Left ventricle myocardium superior (tissue), 1 donor: ENCODE measurements around the gene TIMM50. TPM values are rescaled to one million over a fixed set of nuclear protein-coding genes. Genes with fewer than 3 reads are reported as not detected.

ENCODE experiments used
- ATAC-seq: fragments of 200-7000 bp; cut with Tn5 transposase; one replicate; pipeline ENCODE4 v1.9.1; 2020; ENCODE audit warnings: mild to moderate bottlenecking, moderate library complexity
- DNase-seq: peaks from one replicate; pipeline ENCODE4 v3.0.0-alpha.2; 2020
- intact Hi-C: fragments of 100-400 bp; cut with micrococcal nuclease; formaldehyde crosslinking; loops from one replicate; pipeline ENCODE4 v1.11.0; 2022
- total RNA-seq: library from RNA; stranded (reverse); fragmentation: NEBNext Ultra II Directional; extraction: Animal tissue kit (Norgen Biotek cat#: 25700); gene quantifications from one replicate; pipeline ENCODE4 v1.2.1, GENCODE V29; 2021
- donor health status: DM: no; HTN: yes; CAD: no; lungs with severe emphysema.

Gene TIMM50
- total RNA-seq, 1 donor from 2014 or later: 75.3 TPM

DNA sequence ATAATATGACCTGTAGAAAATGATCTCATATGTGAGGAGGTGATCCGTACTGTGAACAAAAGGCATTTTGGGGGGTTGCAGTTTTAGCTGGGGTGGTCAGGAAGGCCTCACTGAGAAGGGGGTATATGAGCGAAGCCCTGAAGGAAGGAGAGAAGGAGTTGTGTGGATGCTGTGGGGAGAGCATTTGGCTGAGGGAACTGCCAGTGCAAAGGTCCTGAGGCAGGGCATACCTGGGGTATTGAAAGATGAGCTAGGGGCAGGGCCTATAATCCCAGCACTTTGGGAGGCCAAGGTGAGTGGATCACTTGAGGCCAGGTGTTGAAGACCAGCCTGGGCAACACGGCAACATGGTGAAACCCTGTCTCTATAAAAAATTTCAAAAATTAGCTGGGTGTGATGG lies 36.8 kb downstream of the TIMM50 start:
- no peak for DNase-seq
- ATAC-seq: no peak
- intact Hi-C loops: no loop called here

DNA sequence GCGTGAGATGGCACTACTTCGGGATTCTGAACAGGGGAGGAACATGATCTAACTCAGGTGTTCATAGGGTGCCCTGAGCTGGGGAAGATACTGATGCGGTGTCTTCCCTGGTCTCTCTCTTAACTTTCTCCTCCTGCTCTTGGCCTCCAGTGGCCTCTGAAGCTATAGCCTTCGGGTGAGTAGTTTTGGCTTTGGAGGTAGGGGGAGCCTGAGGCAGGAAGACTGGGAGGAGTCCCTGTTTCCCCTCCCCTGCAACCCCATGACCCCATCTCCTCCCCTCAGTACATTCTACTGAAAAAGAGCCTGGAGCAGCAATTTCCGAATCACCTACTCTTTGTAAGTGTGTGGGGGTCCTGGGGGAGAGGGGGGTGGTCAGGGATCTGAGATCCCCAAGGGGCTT lies 37.8 kb downstream of the TIMM50 start:
- no peak for ATAC-seq
- intact Hi-C loops: no loop called here
- no peak for DNase-seq

DNA sequence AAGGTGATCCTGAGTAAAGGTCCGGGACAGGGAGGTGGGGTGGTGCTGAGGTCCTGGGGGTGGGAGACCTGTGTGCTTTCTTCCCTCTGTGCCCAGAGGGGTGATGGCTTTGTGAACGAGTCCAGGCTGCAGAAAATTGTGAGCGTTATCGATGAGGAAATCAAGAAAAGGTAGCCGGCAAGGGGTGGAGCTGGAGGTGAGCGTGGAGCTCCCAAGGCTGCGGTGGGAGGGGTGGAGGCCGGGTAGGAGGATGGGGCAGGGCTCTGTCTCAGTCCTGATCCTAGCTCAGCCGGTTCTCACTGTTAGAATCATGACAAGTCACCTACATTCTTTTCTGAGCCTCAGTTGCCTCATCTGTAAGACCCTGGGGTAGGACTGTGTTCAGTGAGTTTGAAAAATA lies 38.3 kb downstream of the TIMM50 start:
- no peak for DNase-seq
- intact Hi-C loops: no loop called here

DNA sequence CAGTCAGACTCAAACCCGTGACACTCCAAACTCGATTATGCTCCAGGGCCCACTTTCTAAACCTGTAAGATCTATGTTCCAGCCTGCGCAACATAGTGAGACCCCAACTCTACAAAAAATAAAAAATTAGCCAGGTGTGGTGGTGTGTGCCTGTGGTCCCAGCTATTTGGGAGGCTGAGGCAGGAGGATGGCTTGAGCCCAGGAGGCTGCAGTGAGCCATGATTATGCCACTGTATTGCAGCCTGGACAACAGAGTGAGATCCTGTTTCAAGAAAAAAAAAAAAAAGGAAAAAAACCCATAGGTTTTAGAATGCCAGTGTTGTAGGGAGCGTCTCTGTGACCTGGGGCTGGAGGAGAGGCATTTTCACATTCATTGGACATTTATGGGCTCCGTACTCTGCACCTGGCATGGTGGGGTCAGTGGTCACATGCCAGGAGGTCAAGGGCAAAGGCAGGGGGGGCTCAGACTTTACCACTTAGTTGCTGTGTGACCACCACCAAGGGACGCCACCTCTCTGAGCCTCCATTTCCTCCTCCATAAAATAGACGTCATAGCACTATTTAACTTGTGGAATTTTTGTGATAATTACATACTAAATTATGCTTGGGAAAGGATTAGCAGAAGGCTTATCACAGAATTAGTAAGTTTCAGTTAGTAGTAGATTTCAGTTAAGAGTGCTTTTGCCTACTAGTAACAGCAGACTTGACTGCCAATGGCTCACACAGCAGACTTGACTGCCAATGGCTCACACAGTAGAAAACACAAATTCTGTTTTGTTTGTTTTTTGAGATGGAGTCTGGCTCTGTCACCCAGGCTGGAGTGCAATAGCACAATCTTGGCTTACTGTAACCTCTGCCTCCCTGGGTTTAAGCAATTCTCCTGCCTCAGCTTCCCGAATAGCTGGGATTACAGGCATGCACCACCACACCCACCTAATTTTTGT lies 40.2 kb downstream of the TIMM50 start:
- intact Hi-C loops: no loop called here
- no peak for ATAC-seq
- no peak for DNase-seq

More for the DNA sequence above, 38.3 kb downstream of the TIMM50 start:
- ATAC-seq: no peak

DNA sequence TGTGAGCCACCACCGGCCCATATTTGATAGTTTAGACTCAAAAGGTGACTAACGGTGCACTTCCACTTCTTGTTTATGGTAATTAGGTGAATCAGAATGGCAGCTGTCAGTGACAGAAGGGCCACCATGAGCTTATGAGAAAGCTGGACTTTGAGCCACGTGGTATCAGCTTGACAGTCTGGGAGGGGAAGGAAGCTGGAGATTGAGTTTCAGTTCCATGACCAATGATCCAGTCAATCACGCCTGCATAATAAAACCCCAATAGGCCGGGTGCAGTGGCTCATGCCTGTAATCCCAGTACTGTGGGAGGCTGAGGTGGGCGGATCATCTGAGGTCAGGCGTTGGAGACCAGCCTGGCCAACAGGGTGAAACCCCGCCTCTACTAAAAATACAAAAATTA lies 43.9 kb downstream of the TIMM50 start:
- ATAC-seq (no peak), DNase-seq (no peak)
- intact Hi-C loops: no loop called here

DNA sequence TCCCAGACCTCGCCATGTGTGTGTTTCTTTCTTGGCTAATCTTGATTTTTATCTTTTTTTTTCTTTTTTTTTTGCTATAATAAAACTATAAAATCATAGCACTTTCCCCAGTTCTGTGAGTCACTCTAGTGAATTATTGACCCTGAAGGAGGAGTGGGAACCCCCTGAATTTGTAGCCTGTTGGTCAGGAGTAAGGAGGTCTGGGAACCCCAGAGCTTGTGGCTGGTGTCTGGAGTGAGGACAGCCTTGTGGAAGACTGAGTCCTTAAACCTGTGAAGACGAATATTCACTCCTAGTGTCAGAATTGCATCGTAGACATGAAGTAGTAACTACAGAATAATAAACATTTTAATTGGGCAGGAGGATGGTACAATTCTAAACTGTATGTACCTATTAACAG lies 44.6 kb downstream of the TIMM50 start:
- intact Hi-C loops: no loop called here
- ATAC-seq (no peak), DNase-seq (no peak)

DNA sequence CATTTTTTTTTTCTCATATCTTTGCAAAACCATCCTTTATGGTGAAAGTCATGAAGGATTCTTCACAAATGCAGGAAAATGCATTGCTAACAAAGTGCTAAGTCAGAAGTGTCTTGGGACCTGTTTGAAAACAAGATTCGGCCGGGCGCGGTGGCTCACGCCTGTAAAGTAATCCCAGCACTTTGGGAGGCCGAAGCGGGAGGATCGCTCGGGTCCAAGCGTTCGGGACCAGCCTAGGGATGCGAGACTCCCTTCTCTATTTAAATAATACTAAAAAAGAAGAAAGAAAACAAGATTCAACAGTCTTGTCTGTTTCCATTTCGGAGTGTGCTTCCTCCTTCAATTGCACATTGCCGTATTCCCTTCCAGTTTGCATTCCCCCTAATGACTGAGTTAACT lies 51.2 kb downstream of the TIMM50 start:
- DNase-seq (no peak), ATAC-seq (no peak)
- intact Hi-C loops: loop anchor here (10.0 kb wide), 1 partner anchor 47 kb away; the partner anchor contains the start of gene TIMM50

DNA sequence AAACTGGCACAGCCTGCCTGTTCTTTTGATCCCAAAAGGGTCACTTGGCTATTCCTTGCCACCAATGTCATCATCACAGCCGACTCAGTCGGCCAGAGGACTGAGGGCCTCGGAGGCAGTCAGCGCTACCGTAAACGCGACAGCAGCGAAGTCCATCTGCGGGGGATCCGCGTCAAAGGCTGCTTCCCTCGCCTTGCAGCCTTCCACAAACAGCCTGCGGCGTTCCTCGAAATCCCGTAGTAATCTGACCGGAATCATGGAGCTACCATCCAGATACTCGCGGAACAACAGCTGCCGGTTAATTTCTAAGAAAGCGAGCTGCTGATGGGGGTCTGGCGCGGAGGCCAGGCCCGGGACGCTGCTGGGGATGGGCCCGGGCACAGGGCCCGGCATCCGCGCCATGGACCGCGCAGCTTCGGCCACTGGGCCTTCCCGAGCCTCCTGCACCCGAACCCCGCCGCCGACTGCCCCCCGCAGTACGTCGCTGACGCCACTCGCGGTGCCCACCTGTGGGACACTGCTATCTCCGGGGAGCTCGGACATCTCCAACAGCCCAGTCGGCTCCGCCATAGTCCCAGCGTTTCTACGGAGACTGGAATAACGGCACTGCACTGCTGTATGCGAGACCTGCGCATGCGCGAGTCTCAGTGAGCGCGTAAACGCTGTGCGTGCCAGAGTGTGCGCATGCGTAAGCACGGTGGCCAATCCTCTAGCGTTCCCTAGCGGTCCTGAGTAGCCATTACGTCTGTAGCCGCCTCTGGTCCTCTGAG lies 51.8 kb downstream of the TIMM50 start, which contains the start of gene EID2B:
EID2B (minus strand) TSS at position 620 of the 770 bp plus-strand sequence; CDS start at position 570, 50 bp downstream.
- ATAC-seq: peak; percentile 98
- DNase-seq: peak; percentile 99
- intact Hi-C loops: loop anchor here (10.0 kb wide), 1 partner anchor 48 kb away; the partner anchor contains the start of gene TIMM50

DNA sequence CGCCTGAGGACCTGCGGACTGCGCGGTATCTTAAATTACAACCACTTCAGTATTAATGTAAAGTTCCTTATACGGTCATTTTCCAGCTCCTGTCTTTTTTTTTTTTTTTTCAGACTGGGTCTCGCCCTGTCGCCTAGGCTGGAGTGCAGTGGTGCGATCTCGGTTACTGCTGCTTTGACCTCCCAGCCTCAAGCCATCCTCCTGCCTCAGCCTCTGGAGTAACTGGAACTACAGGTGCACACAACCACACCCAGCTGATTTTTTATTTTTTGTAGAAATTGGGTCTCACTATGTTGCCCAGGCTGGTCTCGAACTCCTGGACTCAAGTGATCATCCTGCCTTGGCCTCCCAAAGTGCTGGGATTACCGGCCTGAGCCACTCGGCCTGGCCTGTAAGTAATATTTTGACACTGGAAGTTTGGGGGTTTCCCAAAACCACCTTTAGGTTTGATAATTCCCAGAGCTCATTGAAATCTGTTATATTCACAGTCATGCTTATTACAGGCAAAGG lies 52.4 kb downstream of the TIMM50 start:
- intact Hi-C loops: loop anchor here (10.0 kb wide), 1 partner anchor 48 kb away; the partner anchor contains the start of gene TIMM50
- DNase-seq (no peak), ATAC-seq (no peak)

DNA sequence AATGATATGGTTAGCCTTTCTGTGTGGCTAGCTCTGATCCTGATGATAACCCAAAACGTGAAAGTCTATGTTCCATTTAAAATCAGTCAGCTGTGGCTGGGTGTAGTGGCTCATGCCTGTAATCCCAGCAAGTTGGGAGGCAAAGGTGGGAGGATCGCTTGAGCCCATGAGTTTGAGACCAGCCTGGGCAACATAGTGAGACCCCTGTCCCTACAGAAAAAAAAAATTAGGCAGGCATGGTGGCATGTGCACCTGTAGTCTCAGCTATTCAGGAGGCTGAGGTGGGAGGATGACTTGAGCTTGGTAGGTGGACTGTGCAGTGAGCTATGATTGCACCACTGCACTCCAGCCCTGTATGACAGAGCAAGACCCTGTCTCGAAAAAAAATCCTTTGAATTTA lies 53.2 kb downstream of the TIMM50 start:
- DNase-seq (no peak), ATAC-seq (no peak)
- intact Hi-C loops: loop anchor here (10.0 kb wide), 1 partner anchor 49 kb away; the partner anchor contains the start of gene TIMM50

DNA sequence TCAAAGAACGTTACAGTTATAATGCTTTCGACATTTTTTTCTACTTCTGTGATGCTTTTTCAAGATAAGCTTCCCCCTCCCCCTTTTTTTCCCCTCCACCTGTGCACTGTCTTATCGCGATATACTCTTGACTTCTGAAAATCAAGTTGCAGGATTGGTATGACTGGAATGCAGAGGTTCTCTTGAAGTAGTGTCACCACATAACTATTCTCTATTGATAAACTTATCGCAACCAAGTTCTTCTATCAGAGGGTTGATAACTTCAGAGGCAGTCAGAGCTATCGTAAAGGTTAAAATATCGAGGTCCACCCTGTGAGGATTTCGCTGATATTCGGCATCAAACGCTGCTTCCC lies 58.5 kb downstream of the TIMM50 start:
- DNase-seq: no peak
- no peak for ATAC-seq
- intact Hi-C loops: loop anchor here (10.0 kb wide), 1 partner anchor 54 kb away; the partner anchor contains the start of gene TIMM50

DNA sequence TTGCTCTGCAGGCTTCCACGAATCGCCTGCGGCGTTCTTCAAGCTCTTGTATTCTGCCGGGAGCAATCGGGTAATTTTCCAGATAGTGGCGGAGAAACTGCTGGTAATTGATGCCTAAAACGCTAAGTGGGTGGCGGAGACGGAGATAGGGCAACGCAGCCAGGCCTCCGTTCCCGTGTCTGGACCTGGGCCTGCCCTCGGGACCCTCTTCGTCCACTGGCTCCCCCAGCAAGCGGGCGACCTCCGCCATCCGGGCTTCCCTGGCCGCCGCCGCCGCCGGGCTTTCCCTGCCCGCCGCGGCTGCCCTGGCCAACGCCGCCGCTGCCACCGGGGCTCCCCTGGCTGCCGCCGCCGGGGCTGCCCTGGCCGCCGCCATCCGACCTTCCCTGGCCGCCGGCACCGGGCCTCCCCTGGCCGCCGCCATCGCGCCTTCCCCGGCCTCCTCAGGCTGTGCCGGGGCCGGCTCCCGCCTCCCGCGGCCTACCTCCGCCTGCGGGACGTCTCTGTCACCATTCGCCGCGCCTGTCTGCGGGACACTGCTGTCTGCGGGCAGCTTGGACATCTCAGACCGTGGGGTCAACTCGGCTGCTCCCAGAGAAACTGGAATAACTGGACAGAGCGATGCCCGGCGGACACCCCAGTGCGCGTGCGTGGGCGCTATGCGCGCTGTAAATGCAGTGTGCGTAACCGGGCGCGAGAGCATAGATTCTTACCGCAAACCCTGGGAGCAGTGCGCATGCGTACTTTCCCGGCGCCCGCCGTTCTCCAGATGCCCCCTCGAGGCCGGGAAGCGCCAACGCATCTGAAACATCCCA lies 59.1 kb downstream of the TIMM50 start, which contains the start of gene EID2:
EID2 (minus strand) TSS at position 644 of the 815 bp plus-strand sequence; CDS start at position 562, 82 bp downstream.
- DNase-seq (peak; percentile 98), ATAC-seq (peak; percentile 99)
- intact Hi-C loops: loop anchor here (10.0 kb wide), 1 partner anchor 55 kb away; the partner anchor contains the start of gene TIMM50

DNA sequence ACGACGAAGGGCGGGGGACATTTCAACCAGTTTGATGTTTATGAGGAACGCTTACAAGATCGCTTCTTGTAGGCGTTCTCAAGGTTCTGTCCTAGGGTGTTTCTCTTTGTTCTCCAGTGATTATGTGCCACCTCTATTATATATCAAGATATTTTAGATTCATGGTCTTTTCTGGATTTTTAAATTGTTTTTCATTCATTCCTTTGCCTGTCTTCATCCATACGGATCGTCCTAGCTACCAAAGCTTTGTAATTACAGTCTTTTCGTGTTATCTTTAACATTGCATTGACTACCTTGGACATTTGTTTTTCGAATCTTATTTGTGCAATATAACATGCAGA lies 59.7 kb downstream of the TIMM50 start:
- intact Hi-C loops: no loop called here
- ATAC-seq: no peak
- no peak for DNase-seq

Other genes starting within 250 kb of the TIMM50 start
- gene IFNL3, start 235.8 kb upstream of the TIMM50 start, total RNA-seq: not detected
- not detected for gene IFNL4, start 232.0 kb upstream of the TIMM50 start, total RNA-seq
- gene IFNL2, start 212.4 kb upstream of the TIMM50 start, total RNA-seq: not detected
- not detected for gene IFNL1, start 184.4 kb upstream of the TIMM50 start, total RNA-seq
- gene LRFN1, start 160.0 kb upstream of the TIMM50 start, total RNA-seq: 0.35 TPM
- gene GMFG, start 144.8 kb upstream of the TIMM50 start, total RNA-seq: 18.5 TPM
- 50.7 TPM for gene SAMD4B, start 138.4 kb upstream of the TIMM50 start, total RNA-seq
- gene PAF1, start 89.7 kb upstream of the TIMM50 start, total RNA-seq: 34.8 TPM
- 22.2 TPM for gene MED29, start 89.5 kb upstream of the TIMM50 start, total RNA-seq
- 53.0 TPM for gene ZFP36, start 74.0 kb upstream of the TIMM50 start, total RNA-seq
- gene PLEKHG2, start 68.2 kb upstream of the TIMM50 start, total RNA-seq: 11.6 TPM
- gene RPS16, start 44.9 kb upstream of the TIMM50 start, total RNA-seq: 1,154 TPM
- 85.8 TPM for gene SUPT5H, start 35.3 kb upstream of the TIMM50 start, total RNA-seq
- not detected for gene DLL3, start 18.1 kb downstream of the TIMM50 start, total RNA-seq
- not detected for gene SELENOV, start 34.3 kb downstream of the TIMM50 start, total RNA-seq
- gene EID2B, start 52.0 kb downstream of the TIMM50 start, total RNA-seq: 2.0 TPM
- 9.9 TPM for gene EID2, start 59.3 kb downstream of the TIMM50 start, total RNA-seq
- gene LGALS13, start 121.7 kb downstream of the TIMM50 start, total RNA-seq: not detected
- not detected for gene LGALS16, start 175.1 kb downstream of the TIMM50 start, total RNA-seq
- gene LGALS14, start 223.6 kb downstream of the TIMM50 start, total RNA-seq: not detected